ENCODE results near the gene UBE2H. TPM values are rescaled to one million over a fixed set of nuclear protein-coding genes. Genes with fewer than 3 reads are reported as not detected.

UBE2H gene
- total RNA-seq, 1 experiment from 2014 or later: 28.8 TPM

GRCh38 chr7:129925416-129926002, 27.3 kb downstream of the UBE2H start:
- CTCF ChIA-PET: no interaction called here
- BruUV-seq (replicated peaks): no TSS peak
- DNase-seq (ENCODE audit: low spot score): no peak
- TF ChIP-seq CTCF (conservative IDR thresholded peaks at IDR 0.05; ENCODE audit: low read depth, low read length) (no peak), EZH2 (IDR thresholded peaks at IDR 0.05; ENCODE audit: borderline replicate concordance, low read depth, low read length, poor library complexity, severe bottlenecking) (no peak)
- Histone ChIP-seq H3K4me1 (ENCODE audit: insufficient read depth, low read length, poor library complexity, severe bottlenecking) (no peaks in the 10 kb centered on the region), H3K27me3 (replicated peaks; ENCODE audit: insufficient read depth, low read depth, low read length, poor library complexity) (no peaks in the 10 kb centered on the region), H3K9me3 (ENCODE audit: low read depth, low read length, poor library complexity, severe bottlenecking) (no peaks in the 10 kb centered on the region), H3K4me3 (ENCODE audit: low read depth, low read length, poor library complexity, severe bottlenecking) (no peak overlapping the region), H3K27ac (ENCODE audit: low read depth, low read length, poor library complexity, severe bottlenecking) (no peak overlapping the region), H3K36me3 (ENCODE audit: insufficient read depth, low read length, poor library complexity, severe bottlenecking) (no peaks in the 10 kb centered on the region)
- intact Hi-C loops (cut with micrococcal nuclease; ENCODE audit: unreplicated experiment): no loop called here
- POLR2A ChIA-PET (ENCODE audit: low non-redundant PET): interaction anchor here (0.8 kb wide), 1 partner anchor 20 kb away, joined by 4 read pairs; no protein-coding TSS in a partner anchor

GRCh38 chr7:129924602-129925001, 28.2 kb downstream of the UBE2H start:
- POLR2A ChIA-PET (ENCODE audit: low non-redundant PET): no interaction called here

GRCh38 chr7:129923709-129924108, 29.1 kb downstream of the UBE2H start:
- ChIA-PET POLR2A (ENCODE audit: low non-redundant PET) (no interaction called here), CTCF (no interaction called here)
- no peak for DNase-seq (ENCODE audit: low spot score)
- TF ChIP-seq CTCF (conservative IDR thresholded peaks at IDR 0.05; ENCODE audit: low read depth, low read length) (no peak), EZH2 (IDR thresholded peaks at IDR 0.05; ENCODE audit: borderline replicate concordance, low read depth, low read length, poor library complexity, severe bottlenecking) (no peak)
- H3K9me3 ChIP-seq (ENCODE audit: low read depth, low read length, poor library complexity, severe bottlenecking): no peaks in the 10 kb centered on the region
- no TSS peak for BruUV-seq (replicated peaks)
- no peaks in the 10 kb centered on the region for H3K4me1 ChIP-seq (ENCODE audit: insufficient read depth, low read length, poor library complexity, severe bottlenecking)
- intact Hi-C loops (cut with micrococcal nuclease; ENCODE audit: unreplicated experiment): no loop called here
- H3K27ac ChIP-seq (ENCODE audit: low read depth, low read length, poor library complexity, severe bottlenecking): no peak overlapping the region
- no peaks in the 10 kb centered on the region for H3K27me3 ChIP-seq (replicated peaks; ENCODE audit: insufficient read depth, low read depth, low read length, poor library complexity)
- H3K4me3 ChIP-seq (ENCODE audit: low read depth, low read length, poor library complexity, severe bottlenecking): no peak overlapping the region
- H3K36me3 ChIP-seq (ENCODE audit: insufficient read depth, low read length, poor library complexity, severe bottlenecking): no peaks in the 10 kb centered on the region

More at GRCh38 chr7:129924602-129925001, 28.2 kb downstream of the UBE2H start:
- H3K4me1 ChIP-seq (ENCODE audit: insufficient read depth, low read length, poor library complexity, severe bottlenecking): no peaks in the 10 kb centered on the region
- H3K4me3 ChIP-seq (ENCODE audit: low read depth, low read length, poor library complexity, severe bottlenecking): no peak overlapping the region
- no peak for TF ChIP-seq EZH2 (IDR thresholded peaks at IDR 0.05; ENCODE audit: borderline replicate concordance, low read depth, low read length, poor library complexity, severe bottlenecking)
- TF ChIP-seq CTCF (conservative IDR thresholded peaks at IDR 0.05; ENCODE audit: low read depth, low read length): no peak
- H3K36me3 ChIP-seq (ENCODE audit: insufficient read depth, low read length, poor library complexity, severe bottlenecking): no peaks in the 10 kb centered on the region
- no peak overlapping the region for H3K27ac ChIP-seq (ENCODE audit: low read depth, low read length, poor library complexity, severe bottlenecking)
- no TSS peak for BruUV-seq (replicated peaks)
- H3K9me3 ChIP-seq (ENCODE audit: low read depth, low read length, poor library complexity, severe bottlenecking): no peaks in the 10 kb centered on the region
- no peaks in the 10 kb centered on the region for H3K27me3 ChIP-seq (replicated peaks; ENCODE audit: insufficient read depth, low read depth, low read length, poor library complexity)
- CTCF ChIA-PET: no interaction called here
- intact Hi-C loops (cut with micrococcal nuclease; ENCODE audit: unreplicated experiment): no loop called here
- DNase-seq (ENCODE audit: low spot score): no peak

Measured in A673 (cell line).